Heart right ventricle (tissue), 16 donors: ENCODE measurements around the gene MISP3. TPM values are rescaled to one million over a fixed set of nuclear protein-coding genes. Genes with fewer than 3 reads are reported as not detected.

Source experiments
- ATAC-seq, 8 donors: fragments of 200-7000 bp; cut with Tn5 transposase; one replicate each; pipeline ENCODE4 v1.9.1; 2020; ENCODE audit warnings: mild to moderate bottlenecking in 8 of 8, moderate library complexity in 8 of 8, moderate number of reproducible peaks in 1 of 8
- DNase-seq, 2 donors: peaks; one replicate each; pipeline ENCODE4 v3.0.0-alpha.2; 2020
- H3K27ac ChIP-seq, 10 donors: fragments of 200-600 bp; sonication (generic) in 2 of 10; one replicate each; pipeline versions ENCODE4 v1.5.0 to v1.8.0; 2020 to 2022; ENCODE audit warnings: mild to moderate bottlenecking in 3 of 10
- H3K27me3 ChIP-seq, 7 donors: fragments of 200-600 bp; one replicate each; pipeline ENCODE4 v1.8.0; 2021 to 2022; ENCODE audit warnings: mild to moderate bottlenecking in 2 of 7
- H3K36me3 ChIP-seq, 9 donors: fragments of 200-600 bp; sonication (generic) in 1 of 9; one replicate each; pipeline versions ENCODE4 v1.5.0 to v1.8.0; 2020 to 2022; ENCODE audit warnings: mild to moderate bottlenecking in 2 of 9
- H3K4me1 ChIP-seq, 9 donors: fragments of 200-600 bp; sonication (generic) in 1 of 9; one replicate each; pipeline versions ENCODE4 v1.5.0 to v1.8.0; 2020 to 2022; ENCODE audit warnings: mild to moderate bottlenecking in 4 of 9
- H3K4me3 ChIP-seq, 10 donors: fragments of 200-600 bp; sonication (generic) in 2 of 10; one replicate each; pipeline versions ENCODE4 v1.5.0 to v1.8.0; 2020 to 2022; ENCODE audit warnings: mild to moderate bottlenecking in 7 of 10, moderate library complexity in 2 of 10
- H3K9me3 ChIP-seq, 11 donors: fragments of 200-600 bp in 10 of 11; sonication (generic) in 2 of 11; one replicate each; pipeline versions ENCODE4 v1.5.0 to v1.8.0; 2013 to 2022; ENCODE audit warnings: mild to moderate bottlenecking in 2 of 11, control low read depth in 1 of 11, moderate library complexity in 1 of 11
- CTCF ChIP-seq, 9 donors: fragments of 200-600 bp; sonication (generic) in 2 of 9; IDR thresholded peaks; one replicate each; pipeline versions ENCODE4 v1.5.0 to v1.8.0; 2021 to 2022; ENCODE audit warnings: antibody characterized with exemption in 9 of 9, mild to moderate bottlenecking in 5 of 9, moderate library complexity in 1 of 9
- WGBS, 2 donors: extraction: QIAGEN DNeasy Blood & Tissue Kit; methylation state at CpG; one replicate each; pipeline ENCODE4 v1.1.7; 2013; ENCODE audit warnings: inconsistent platforms in 1 of 2; 5-methylcytosine and 5-hydroxymethylcytosine counted together
- intact Hi-C, 10 donors: fragments of 100-400 bp; cut with DNase I; formaldehyde crosslinking; loops; one replicate each; pipeline versions ENCODE4 v1.11.1 to v1.14.2; 2022
- polyA plus RNA-seq, 2 donors: library from polyadenylated mRNA; stranded (reverse); fragments of 200-250 nt; gene quantifications; one replicate each; pipeline ENCODE4 v1.2.3, GENCODE V29; 2013
- total RNA-seq, 10 donors: library from RNA; stranded (reverse); fragmentation: NEBNext Ultra II Directional in 3 of 10; extraction: Animal tissue kit (Norgen Biotek cat#: 25700) in 3 of 10; gene quantifications; one replicate each; pipeline versions ENCODE4 v1.2.1 to v1.2.4, GENCODE V29; 2021 to 2023
- donor health status: Arrhythmogenic right ventricular cardiomyopathy.
- donor health status: ischemic (EF 13 %, LVEDD 7.1; RV severe dilation, severe dysfunction).
- donor health status: healthy with polysubstance abuse.
- donor health status: DM: no; HTN: yes; CAD: no.
- donor health status: DM: no; HTN: no; CAD: no.
- donor health status: ischemic (EF 25% LVEDD 6.9; RV normal size, moderate dysfunction).
- donor health status: ischemic (EF 25% LVEDD 5.7; RV mildly dilated, moderate dysfunction).
- donor health status: healthy.
- donor health status: DM: yes; HTN: yes; CAD: no.
- donor health status: Ischemic cardiomyopathy.
- donor health status: ischemic (EF 35%, LVEDD 5.7; RV mildly dilated, moderate dysfunction).
- donor health status: nonischemic (EF 11% LVEDD 7.7; RV severe dilation, severe dysfunction).
- donor health status: DM: yes; HTN: yes; CAD: no.
- donor health status: PGD.
- donor health status: ischemic (EF 29% LVEDD 5.4; RV normal size, mild dysfunction).
- donor health status: nonischemic (EF 23%, LVEDD 6.1; RV moderate dilation, normal function).

Gene MISP3
- total and polyA plus RNA-seq, 12 donors: 3.1 to 12.4 (median 5.9) TPM

GRCh38 chr19:14105680-14106079 is 33.1 kb downstream of the MISP3 start:
- Histone ChIP-seq H3K9me3 (no peaks in the 10 kb centered on the region), H3K27me3 (no peaks in the 10 kb centered on the region), H3K4me1 (peaks cover 0 to 53% (median 34%) of the 10 kb centered on the region in 9 donors), H3K36me3 (peaks cover 0 to 81% (median 50%) of the 10 kb centered on the region in 9 donors), H3K4me3 (no peak overlapping the region), H3K27ac (peak overlapping the region in 5 of 10 donors; percentile 80 to 97 (median 91))
- WGBS, 2 donors: 83 to 86% methylated on average over 8 of the region's 8 CpGs
- ATAC-seq (no peak), DNase-seq (no peak)
- no peak for TF ChIP-seq CTCF (IDR thresholded peaks at IDR 0.05)
- intact Hi-C loops: loop anchor here in 1 of 10 donors (1.0 kb wide), 1 partner anchor 18 kb away; no protein-coding TSS in a partner anchor

GRCh38 chr19:14106840-14107239 is 34.3 kb downstream of the MISP3 start:
- DNase-seq: peak in 1 of 2 donors; percentile 53
- no peaks in the 10 kb centered on the region for H3K27me3 ChIP-seq
- 58 to 71% methylated on average over 16 of the region's 16 CpGs for WGBS, 2 donors
- peak in 5 of 9 donors; percentile 22 to 41 (median 26) for TF ChIP-seq CTCF (IDR thresholded peaks at IDR 0.05)
- peak; percentile 54 to 79 (median 68) for ATAC-seq
- H3K36me3 ChIP-seq: peaks cover 0 to 69% (median 39%) of the 10 kb centered on the region in 9 donors
- H3K9me3 ChIP-seq: no peaks in the 10 kb centered on the region
- intact Hi-C loops: loop anchor here in 1 of 10 donors (1.0 kb wide), 1 partner anchor 20 kb away; no protein-coding TSS in a partner anchor
- peaks cover 0 to 61% (median 43%) of the 10 kb centered on the region in 9 donors for H3K4me1 ChIP-seq
- peak overlapping the region; percentile 69 to 97 (median 90) for H3K27ac ChIP-seq
- H3K4me3 ChIP-seq: no peak overlapping the region

- 42 to 53% methylated on average over 23 of the region's 23 CpGs for WGBS, 2 donors
- Histone ChIP-seq H3K9me3 (no peaks in the 10 kb centered on the region), H3K4me1 (peaks cover 8 to 63% (median 43%) of the 10 kb centered on the region in 9 donors), H3K27ac (peak overlapping the region; percentile 69 to 97 (median 90)), H3K27me3 (no peaks in the 10 kb centered on the region), H3K36me3 (peaks cover 0 to 60% (median 29%) of the 10 kb centered on the region in 9 donors), H3K4me3 (peak overlapping the region in 2 of 10 donors; percentile 13 to 20)
- peak; percentile 74 to 75 for DNase-seq
- TF ChIP-seq CTCF (IDR thresholded peaks at IDR 0.05): no peak
- ATAC-seq: peak; percentile 81 to 94 (median 89)
- intact Hi-C loops: no loop called here
Observed at GRCh38 chr19:14107581-14108461, 35.2 kb downstream of the MISP3 start.

GRCh38 chr19:14110650-14111049 is 38.1 kb downstream of the MISP3 start:
- no peak for DNase-seq
- Histone ChIP-seq H3K27ac (peak overlapping the region in 5 of 10 donors; percentile 10 to 97 (median 42)), H3K4me1 (peaks cover 26 to 83% (median 68%) of the 10 kb centered on the region in 9 donors), H3K27me3 (no peaks in the 10 kb centered on the region), H3K36me3 (peaks cover 0 to 31% (median 11%) of the 10 kb centered on the region in 9 donors), H3K4me3 (no peak overlapping the region), H3K9me3 (no peaks in the 10 kb centered on the region)
- intact Hi-C loops: no loop called here
- no peak for TF ChIP-seq CTCF (IDR thresholded peaks at IDR 0.05)
- ATAC-seq: no peak
- WGBS, 2 donors: 43 to 57% methylated on average over 2 of the region's 2 CpGs
